ENCODE data around the gene ZMYND10.

The ZMYND10 gene

GRCh38 chr3:50370594-50370993, 25.1 kb upstream of the ZMYND10 start:
- DNase-seq = no peak

GRCh38 chr3:50369012-50369670, 23.6 kb upstream of the ZMYND10 start:
- no peak for DNase-seq

- no peak for DNase-seq
Measured at GRCh38 chr3:50365842-50366220, 20.3 kb upstream of the ZMYND10 start.

- peak; percentile 95 for DNase-seq
Measured at GRCh38 chr3:50365080-50365841, 19.7 kb upstream of the ZMYND10 start.

GRCh38 chr3:50364573-50365079, 19.1 kb upstream of the ZMYND10 start:
- no peak for DNase-seq

- DNase-seq = no peak
Measured at GRCh38 chr3:50359760-50360110, 14.2 kb upstream of the ZMYND10 start.

GRCh38 chr3:50358911-50359759, 13.6 kb upstream of the ZMYND10 start, which contains the start of gene TMEM115:
TSS of gene TMEM115 (minus strand) at chr3:50359521. CDS start at chr3:50359063, 458 bp downstream.
- peak; percentile 99 for DNase-seq

GRCh38 chr3:50358355-50358910, 12.9 kb upstream of the ZMYND10 start:
- no peak for DNase-seq

GRCh38 chr3:50357481-50357880, 11.9 kb upstream of the ZMYND10 start:
- DNase-seq = no peak

GRCh38 chr3:50356553-50356952, 11.0 kb upstream of the ZMYND10 start:
- no peak for DNase-seq

- no peak for DNase-seq
Measured at GRCh38 chr3:50355829-50356552, 10.5 kb upstream of the ZMYND10 start.

- DNase-seq = no peak
Measured at GRCh38 chr3:50354850-50355249, 9.3 kb upstream of the ZMYND10 start.

- DNase-seq = no peak
Measured at GRCh38 chr3:50354186-50354764, 8.7 kb upstream of the ZMYND10 start.

- DNase-seq = no peak
Measured at GRCh38 chr3:50353245-50354004, 7.9 kb upstream of the ZMYND10 start.

- no peak for DNase-seq
Measured at GRCh38 chr3:50352781-50353180, 7.2 kb upstream of the ZMYND10 start.

- DNase-seq = no peak
Measured at GRCh38 chr3:50351323-50351697, 5.8 kb upstream of the ZMYND10 start.

- peak; percentile 99 for DNase-seq
Measured at GRCh38 chr3:50350527-50351322, 5.2 kb upstream of the ZMYND10 start, which contains the start of the genes CYB561D2 and NPRL2. TSS of gene CYB561D2 (plus strand) at chr3:50350862. CDS start at chr3:50351434, 572 bp downstream. TSS of gene NPRL2 (minus strand) at chr3:50350775. CDS start at chr3:50350652, 123 bp downstream.

- DNase-seq = no peak
Measured at GRCh38 chr3:50350213-50350526, 4.6 kb upstream of the ZMYND10 start.

- DNase-seq = peak; percentile 79
Measured at GRCh38 chr3:50347187-50347813, 1.8 kb upstream of the ZMYND10 start.

GRCh38 chr3:50345008-50345407, 524 bp downstream of the ZMYND10 start:
- DNase-seq = no peak
